ENCODE data around the gene RNF225.

RNF225 gene

GRCh38 chr19:58387338-58388174, 7.9 kb upstream of the RNF225 start:
- DNase-seq (ENCODE audit: low spot score), result no peak
- TF ChIP-seq, protein P1, sequence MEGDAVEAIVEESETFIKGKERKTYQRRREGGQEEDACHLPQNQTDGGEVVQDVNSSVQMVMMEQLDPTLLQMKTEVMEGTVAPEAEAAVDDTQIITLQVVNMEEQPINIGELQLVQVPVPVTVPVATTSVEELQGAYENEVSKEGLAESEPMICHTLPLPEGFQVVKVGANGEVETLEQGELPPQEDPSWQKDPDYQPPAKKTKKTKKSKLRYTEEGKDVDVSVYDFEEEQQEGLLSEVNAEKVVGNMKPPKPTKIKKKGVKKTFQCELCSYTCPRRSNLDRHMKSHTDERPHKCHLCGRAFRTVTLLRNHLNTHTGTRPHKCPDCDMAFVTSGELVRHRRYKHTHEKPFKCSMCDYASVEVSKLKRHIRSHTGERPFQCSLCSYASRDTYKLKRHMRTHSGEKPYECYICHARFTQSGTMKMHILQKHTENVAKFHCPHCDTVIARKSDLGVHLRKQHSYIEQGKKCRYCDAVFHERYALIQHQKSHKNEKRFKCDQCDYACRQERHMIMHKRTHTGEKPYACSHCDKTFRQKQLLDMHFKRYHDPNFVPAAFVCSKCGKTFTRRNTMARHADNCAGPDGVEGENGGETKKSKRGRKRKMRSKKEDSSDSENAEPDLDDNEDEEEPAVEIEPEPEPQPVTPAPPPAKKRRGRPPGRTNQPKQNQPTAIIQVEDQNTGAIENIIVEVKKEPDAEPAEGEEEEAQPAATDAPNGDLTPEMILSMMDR (IDR thresholded peaks at IDR 0.05; ENCODE audit: borderline replicate concordance, control extremely low read depth, extremely low read depth, insufficient read depth, missing control alignments), result no peak
- in situ Hi-C loops (cut with MboI; ENCODE audit: low sequenced_read_pairs, unreplicated experiment), result no loop called here

- in situ Hi-C loops (cut with MboI; ENCODE audit: low sequenced_read_pairs, unreplicated experiment), result no loop called here
- DNase-seq (ENCODE audit: low spot score), result no peak
- TF ChIP-seq, protein P1 (IDR thresholded peaks at IDR 0.05; ENCODE audit: borderline replicate concordance, control extremely low read depth, extremely low read depth, insufficient read depth, missing control alignments), result no peak
These were observed 7.3 kb upstream of the RNF225 start for GRCh38 chr19:58388175-58388526.

DNA sequence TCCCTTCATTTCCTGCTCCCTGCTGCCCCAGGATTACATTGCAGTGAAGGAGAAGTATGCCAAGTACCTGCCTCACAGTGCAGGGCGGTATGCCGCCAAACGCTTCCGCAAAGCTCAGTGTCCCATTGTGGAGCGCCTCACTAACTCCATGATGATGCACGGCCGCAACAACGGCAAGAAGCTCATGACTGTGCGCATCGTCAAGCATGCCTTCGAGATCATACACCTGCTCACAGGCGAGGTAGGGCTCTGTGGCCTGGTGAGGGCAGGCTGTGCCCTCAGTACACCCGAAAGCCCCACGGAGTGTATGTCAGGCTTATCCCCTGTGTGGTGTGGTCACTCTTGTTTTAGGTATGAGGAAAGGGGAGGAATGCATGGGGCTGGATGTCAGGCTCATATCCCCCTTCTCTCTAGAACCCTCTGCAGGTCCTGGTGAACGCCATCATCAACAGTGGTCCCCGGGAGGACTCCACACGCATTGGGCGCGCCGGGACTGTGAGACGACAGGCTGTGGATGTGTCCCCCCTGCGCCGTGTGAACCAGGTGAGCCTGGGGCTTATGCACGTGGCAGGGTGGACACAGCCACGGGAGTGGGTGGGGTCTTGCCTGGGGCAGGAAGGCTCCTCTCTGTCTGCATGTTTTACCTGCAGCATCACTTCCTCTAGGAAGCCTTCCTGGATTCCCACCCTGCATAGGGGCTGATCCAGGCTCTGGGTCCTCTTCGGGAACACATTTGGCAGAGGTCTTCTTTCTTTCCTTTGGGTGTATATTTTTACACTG, 2.3 kb upstream of the RNF225 start:
- in situ Hi-C loops (cut with MboI; ENCODE audit: low sequenced_read_pairs, unreplicated experiment), result no loop called here
- TF ChIP-seq, protein P1 (IDR thresholded peaks at IDR 0.05; ENCODE audit: borderline replicate concordance, control extremely low read depth, extremely low read depth, insufficient read depth, missing control alignments), result no peak
- no peak for DNase-seq (ENCODE audit: low spot score)

- in situ Hi-C loops (cut with MboI; ENCODE audit: low sequenced_read_pairs, unreplicated experiment), result no loop called here
- TF ChIP-seq, protein P1 (IDR thresholded peaks at IDR 0.05; ENCODE audit: borderline replicate concordance, control extremely low read depth, extremely low read depth, insufficient read depth, missing control alignments), result no peak
- DNase-seq (ENCODE audit: low spot score), result no peak
These were observed 1.8 kb upstream of the RNF225 start for GRCh38 chr19:58393725-58394033.

DNA sequence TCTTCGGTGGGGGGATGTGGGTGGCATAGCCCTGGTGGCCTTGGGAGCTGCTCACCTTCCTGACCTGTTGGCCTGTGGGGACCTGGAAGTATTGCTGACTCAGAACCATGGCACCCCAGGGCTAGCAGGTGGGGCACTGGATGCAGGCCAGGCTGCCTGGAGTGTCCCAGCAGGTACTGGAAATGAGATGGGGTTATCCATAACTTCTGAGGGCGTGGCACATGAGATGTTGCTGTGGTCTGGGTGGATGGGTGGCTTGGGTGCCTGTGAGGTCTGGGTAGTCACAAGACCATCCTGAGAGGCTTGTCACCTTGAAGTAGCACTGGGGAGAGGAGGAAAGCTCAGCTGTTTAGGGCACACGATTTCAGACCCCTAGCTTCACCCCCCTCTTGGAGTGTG, 636 bp upstream of the RNF225 start:
- no peak for DNase-seq (ENCODE audit: low spot score)
- in situ Hi-C loops (cut with MboI; ENCODE audit: low sequenced_read_pairs, unreplicated experiment), result no loop called here
- TF ChIP-seq, protein P1 (IDR thresholded peaks at IDR 0.05; ENCODE audit: borderline replicate concordance, control extremely low read depth, extremely low read depth, insufficient read depth, missing control alignments), result no peak

DNA sequence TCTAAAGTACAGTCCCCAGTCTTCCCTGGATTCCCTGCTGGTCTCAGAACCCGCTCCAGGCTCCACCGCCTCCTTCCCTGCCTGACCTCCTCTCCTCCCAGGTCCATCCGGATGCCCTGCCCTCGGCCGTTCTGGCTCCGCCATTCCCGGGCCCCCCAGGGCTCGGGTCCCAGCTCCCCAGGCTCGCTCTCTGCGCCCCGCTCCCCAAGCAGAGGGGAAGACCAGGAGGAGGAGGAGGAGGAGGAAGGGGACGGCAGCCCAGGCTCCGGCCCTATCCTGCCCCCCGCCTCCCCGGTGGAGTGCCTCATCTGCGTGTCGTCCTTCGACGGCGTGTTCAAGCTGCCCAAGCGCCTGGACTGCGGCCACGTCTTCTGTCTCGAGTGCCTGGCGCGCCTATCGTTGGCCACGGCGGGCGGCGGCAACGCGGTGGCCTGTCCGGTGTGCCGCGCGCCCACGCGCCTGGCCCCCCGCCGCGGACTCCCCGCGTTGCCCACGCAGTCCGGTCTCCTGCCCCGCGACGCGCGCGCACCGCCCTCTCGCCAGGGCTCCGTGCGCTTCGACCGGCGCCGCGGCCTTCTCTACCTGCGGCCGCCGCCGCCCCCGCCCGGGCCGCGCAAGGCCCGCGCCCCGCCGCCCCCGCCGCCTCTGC, 647 bp downstream of the RNF225 start:
- TF ChIP-seq, protein P1 (IDR thresholded peaks at IDR 0.05; ENCODE audit: borderline replicate concordance, control extremely low read depth, extremely low read depth, insufficient read depth, missing control alignments), result no peak
- no peak for DNase-seq (ENCODE audit: low spot score)
- in situ Hi-C loops (cut with MboI; ENCODE audit: low sequenced_read_pairs, unreplicated experiment), result no loop called here
